OCI-LY7 (cell line): Measurements from ENCODE around the gene EIF3A. TPM values are rescaled to one million over a fixed set of nuclear protein-coding genes. Genes with fewer than 3 reads are reported as not detected.

ENCODE experiments used
- BruUV-seq: library from RNA; stranded (reverse); fragments of 400-500 nt; replicated peaks from 2 replicates; lab custom pipeline; 2021; lab: Mats Ljungman, UMichigan
- CTCF ChIA-PET: fragments of 300-600 bp; sonication (Branson Sonifier 250); formaldehyde crosslinking; loops from one replicate; lab custom pipeline; 2022; ENCODE audit warnings: antibody characterized with exemption; ENCODE audit not compliant: unreplicated experiment; lab: Charles Lee
- POLR2A ChIA-PET: fragments of 300-600 bp; sonication (Branson Sonifier 250); formaldehyde crosslinking; loops from one replicate; lab custom pipeline; 2022; ENCODE audit warnings: antibody characterized with exemption; lab: Charles Lee
- DNase-seq: peaks from one replicate; pipeline ENCODE4 v3.0.0-alpha.2; 2015; ENCODE audit warnings: low spot score
- H2AFZ ChIP-seq: fragments of 200-600 bp; sonication (generic), shearing (Covaris generic); 2 replicates; pipeline ENCODE4 v1.6.1; 2014; ENCODE audit warnings: mild to moderate bottlenecking, antibody characterized with exemption, low read length, moderate library complexity
- H3K27ac ChIP-seq: fragments of 200-600 bp; sonication (generic); 2 replicates; pipeline ENCODE4 v1.5.1; 2014; ENCODE audit warnings: mixed run types, low read depth, mild to moderate bottlenecking, moderate library complexity, low read length, inconsistent platforms; ENCODE audit not compliant: poor library complexity, severe bottlenecking
- H3K36me3 ChIP-seq: fragments of 200-600 bp; sonication (generic); 2 replicates; pipeline ENCODE4 v1.6.1; 2014; ENCODE audit warnings: mild to moderate bottlenecking, antibody characterized with exemption, low read length, moderate library complexity, mixed read lengths; ENCODE audit not compliant: insufficient read depth
- H3K4me1 ChIP-seq: fragments of 200-600 bp; sonication (generic); 2 replicates; pipeline ENCODE4 v1.5.1; 2014; ENCODE audit warnings: mild to moderate bottlenecking, low read length; ENCODE audit not compliant: insufficient read depth, poor library complexity, severe bottlenecking
- H3K4me2 ChIP-seq: fragments of 200-600 bp; sonication (generic); 2 replicates; pipeline ENCODE4 v1.6.1; 2014; ENCODE audit warnings: mild to moderate bottlenecking, low read length
- H3K4me3 ChIP-seq: fragments of 200-600 bp; sonication (generic); 2 replicates; pipeline ENCODE4 v1.5.1; 2014; ENCODE audit warnings: mild to moderate bottlenecking, low read depth, low read length; ENCODE audit not compliant: poor library complexity, severe bottlenecking
- H3K79me2 ChIP-seq: fragments of 200-600 bp; sonication (generic); 2 replicates; pipeline ENCODE4 v1.6.1; 2016; ENCODE audit warnings: low read depth, mild to moderate bottlenecking, low read length, moderate library complexity, mixed read lengths; ENCODE audit not compliant: insufficient read depth
- H3K9me2 ChIP-seq: fragments of 200-600 bp; sonication (generic); 2 replicates; pipeline ENCODE4 v1.6.1; 2016; ENCODE audit warnings: mild to moderate bottlenecking, low read length, mixed read lengths; ENCODE audit not compliant: insufficient read depth
- H3K9me3 ChIP-seq: fragments of 200-600 bp; sonication (generic); 2 replicates; pipeline ENCODE4 v1.6.1; 2014; ENCODE audit warnings: mild to moderate bottlenecking, mixed run types, low read length, mixed read lengths
- H4K20me1 ChIP-seq: fragments of 200-600 bp; sonication (generic); 2 replicates; pipeline ENCODE4 v1.6.1; 2014; ENCODE audit warnings: mild to moderate bottlenecking, antibody characterized with exemption, low read length, moderate library complexity, mixed read lengths; ENCODE audit not compliant: insufficient read depth
- CTCF ChIP-seq: fragments of 200-600 bp; sonication (generic); conservative IDR thresholded peaks from 2 replicates; pipeline ENCODE4 v1.5.1; 2014; ENCODE audit warnings: mild to moderate bottlenecking, antibody characterized with exemption, low read length, moderate library complexity, mixed read lengths
- EZH2phosphoT487 ChIP-seq: fragments of 200-600 bp; sonication (generic); IDR thresholded peaks from 2 replicates; pipeline ENCODE4 v1.6.1; 2018; ENCODE audit warnings: low read depth, borderline replicate concordance, mild to moderate bottlenecking, mixed run types, antibody characterized with exemption, low read length, moderate library complexity, mixed read lengths
- intact Hi-C: fragments of 100-400 bp; cut with micrococcal nuclease; formaldehyde crosslinking; loops from one replicate; pipeline ENCODE4 v1.10.0; 2022; ENCODE audit not compliant: unreplicated experiment
- total RNA-seq, 2 experiments: library from RNA; depleted of rRNA in 1 of 2; stranded (reverse); fragments of >200 nt in 1 of 2; shearing (Covaris generic) in 1 of 2; gene quantifications; 2 replicates each; pipeline ENCODE4 v1.2.3, GENCODE V29; 2014 to 2022

Gene EIF3A
- total RNA-seq, 2 experiments from 2014 or later: 83.0 to 171 TPM

DNA sequence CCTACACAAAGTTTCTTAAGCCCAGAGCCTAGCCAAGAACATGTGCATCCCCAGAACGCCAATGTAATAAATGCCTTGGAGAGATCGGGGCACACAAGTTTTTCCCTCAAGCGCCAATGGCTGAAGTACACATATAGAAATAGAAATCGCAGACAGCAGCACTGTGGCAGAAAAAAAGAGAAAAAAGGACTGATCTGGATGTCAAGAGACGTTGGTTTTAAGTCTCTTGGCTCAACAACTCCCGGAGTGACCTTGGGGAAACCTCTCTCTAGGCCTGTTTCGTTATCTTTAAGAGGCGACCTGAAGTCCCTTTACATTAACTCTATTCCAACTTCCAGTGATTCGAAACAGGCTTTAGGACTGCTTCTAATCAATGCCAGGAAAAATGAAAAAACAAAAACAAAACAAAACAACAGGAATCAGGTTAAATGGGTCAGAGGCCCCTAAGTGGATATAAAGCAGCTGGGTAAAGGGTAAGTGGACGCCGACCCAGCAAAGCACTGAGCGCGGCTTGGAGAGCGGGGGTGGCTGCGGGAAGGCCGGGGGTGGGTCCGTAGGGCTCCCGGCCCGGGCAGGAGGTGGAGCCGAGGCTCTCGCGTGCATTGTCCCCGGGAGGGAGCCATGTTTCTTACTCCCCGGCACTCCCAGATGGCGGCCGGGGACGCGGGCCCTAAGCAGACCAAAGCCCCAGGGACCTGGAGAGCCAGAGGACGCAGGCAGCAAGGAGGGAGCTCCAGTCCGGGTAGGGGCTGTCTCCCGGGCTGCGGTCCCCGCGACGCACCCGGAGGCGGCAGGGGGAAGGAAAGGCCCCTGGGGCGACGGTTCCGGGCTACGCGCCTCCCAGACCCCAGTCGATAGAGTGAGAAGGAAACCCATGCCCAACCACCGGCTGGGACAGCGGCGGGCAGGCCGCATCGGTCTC lies 757 bp downstream of the EIF3A start:
- H4K20me1 ChIP-seq: peaks cover 26% of the 10 kb centered on the region
- H3K9me3 ChIP-seq: no peaks in the 10 kb centered on the region
- H3K27ac ChIP-seq: peak overlapping the region; percentile 70
- peak overlapping the region; percentile 44; the same call in 1 of the 2 replicates for H2AFZ ChIP-seq
- TF ChIP-seq CTCF (no peak), EZH2phosphoT487 (no peak)
- POLR2A ChIA-PET: interaction anchor here (0.6 to 1.9 kb wide), 8 partner anchors 13 to 325 kb away, joined by 3 to 10 read pairs (median 3); partner anchors contain the start of gene DENND10
- peaks cover 52% of the 10 kb centered on the region for H3K36me3 ChIP-seq
- peak overlapping the region; percentile 75 for H3K4me2 ChIP-seq
- H3K4me1 ChIP-seq: peaks cover 37% of the 10 kb centered on the region
- peaks cover 67% of the 10 kb centered on the region for H3K79me2 ChIP-seq
- CTCF ChIA-PET: no interaction called here
- no peaks in the 10 kb centered on the region for H3K9me2 ChIP-seq
- BruUV-seq: no TSS peak
- intact Hi-C loops: loop anchor here (1.0 to 10.0 kb wide), 4 partner anchors 49 to 625 kb away; partner anchors contain the start of gene SFXN4
- H3K4me3 ChIP-seq: peak overlapping the region; percentile 79
- DNase-seq: peak; percentile 71

DNA sequence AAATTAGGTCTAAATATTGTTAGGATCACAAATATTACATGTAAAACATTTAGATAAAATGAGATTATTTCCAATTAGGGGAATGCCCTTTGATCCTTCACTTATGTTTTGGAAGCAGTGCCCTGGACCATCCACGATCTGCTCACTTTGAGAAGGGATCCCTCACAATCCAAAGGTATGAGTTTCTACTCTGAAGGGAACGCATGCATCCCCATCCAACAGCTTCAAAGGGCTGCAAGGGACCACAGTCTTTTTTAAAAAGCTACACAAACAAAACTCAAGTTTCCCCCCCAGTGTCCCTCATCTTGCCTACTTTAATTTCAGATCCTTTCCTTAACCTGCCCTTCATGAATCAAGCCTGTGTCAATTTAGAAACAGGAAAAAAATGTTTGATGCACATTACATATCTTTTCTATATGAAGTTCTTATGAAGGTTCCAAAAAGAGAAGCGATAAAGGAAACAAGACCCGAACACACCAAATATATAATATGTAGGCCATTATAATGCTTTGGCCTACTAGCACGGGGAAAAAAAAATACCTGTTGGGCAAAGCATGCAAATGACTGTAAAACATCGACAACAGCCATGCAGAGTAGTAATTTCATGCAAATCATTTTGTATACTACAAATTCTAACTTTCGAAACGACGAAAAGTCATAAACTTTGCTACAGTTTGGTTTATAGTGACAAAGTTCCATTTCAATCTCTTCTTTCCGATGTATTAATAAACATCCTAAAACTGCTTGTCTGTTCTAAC lies 2.0 kb downstream of the EIF3A start:
- H3K9me3 ChIP-seq: no peaks in the 10 kb centered on the region
- H3K4me2 ChIP-seq: peak overlapping the region; percentile 75
- peaks cover 79% of the 10 kb centered on the region for H3K79me2 ChIP-seq
- H3K9me2 ChIP-seq: no peaks in the 10 kb centered on the region
- TF ChIP-seq CTCF: no peak
- TF ChIP-seq EZH2phosphoT487: no peak
- intact Hi-C loops: loop anchor here (2.0 kb wide), 1 partner anchor 48 kb away; no protein-coding TSS in a partner anchor
- CTCF ChIA-PET: no interaction called here
- peaks cover 26% of the 10 kb centered on the region for H4K20me1 ChIP-seq
- no peak for DNase-seq
- no peak overlapping the region for H3K27ac ChIP-seq
- no TSS peak for BruUV-seq
- POLR2A ChIA-PET: interaction anchor here (0.8 to 1.9 kb wide), 4 partner anchors 9 to 323 kb away, joined by 3 to 10 read pairs (median 3); partner anchors contain the start of gene DENND10
- no peak overlapping the region for H2AFZ ChIP-seq
- H3K4me1 ChIP-seq: peaks cover 30% of the 10 kb centered on the region
- H3K4me3 ChIP-seq: peak overlapping the region; percentile 79
- H3K36me3 ChIP-seq: peaks cover 62% of the 10 kb centered on the region
